Endometrial microvascular endothelial cells (primary cell): Measurements from ENCODE around the gene AKAP8L. TPM values are rescaled to one million over a fixed set of nuclear protein-coding genes. Genes with fewer than 3 reads are reported as not detected.

Experiments used
- in situ Hi-C: cut with HindIII; loops from 2 replicates; pipeline ENCODE4 v1.10.0; 2017; ENCODE audit warnings: low sequenced_read_pairs, low pct_unique_long_range_greater_than_20kb; ENCODE audit errors: inconsistent ontology term
- total RNA-seq: library from RNA; depleted of rRNA; stranded (reverse); fragments of >200 nt; gene quantifications from one replicate; pipeline ENCODE4 v1.2.3, GENCODE V29; 2015; ENCODE audit errors: inconsistent ontology term

The AKAP8L gene
- total RNA-seq, 1 donor from 2014 or later, result 45.8 TPM

- in situ Hi-C loops, result no loop called here
These were observed 86.3 kb downstream of the AKAP8L start, which contains the start of gene BRD4 for GRCh38 chr19:15332311-15332996. TSS of gene BRD4 (minus strand) at chr19:15332539. CDS start at chr19:15273099, 59,440 bp downstream.

- in situ Hi-C loops, result no loop called here
These were observed 87.1 kb downstream of the AKAP8L start for GRCh38 chr19:15331419-15332310.

- in situ Hi-C loops, result no loop called here
These were observed 87.9 kb downstream of the AKAP8L start for GRCh38 chr19:15330801-15331418.

Other genes starting within 250 kb of the AKAP8L start
- 1.6 TPM for gene NOTCH3, start 218.0 kb downstream of the AKAP8L start, total RNA-seq
- 1.9 TPM for gene EPHX3, start 186.5 kb downstream of the AKAP8L start, total RNA-seq
- gene BRD4, start 86.4 kb downstream of the AKAP8L start, total RNA-seq, result 40.8 TPM
- 21.2 TPM for gene AKAP8, start 39.2 kb downstream of the AKAP8L start, total RNA-seq
- gene WIZ, start 31.0 kb upstream of the AKAP8L start, total RNA-seq, result 46.6 TPM
- 30.0 TPM for gene RASAL3, start 45.6 kb upstream of the AKAP8L start, total RNA-seq
- gene PGLYRP2, start 60.5 kb upstream of the AKAP8L start, total RNA-seq, result not detected
- gene CYP4F22, start 89.5 kb upstream of the AKAP8L start, total RNA-seq, result not detected
- gene CYP4F8, start 196.2 kb upstream of the AKAP8L start, total RNA-seq, result not detected
- gene CYP4F3, start 221.9 kb upstream of the AKAP8L start, total RNA-seq, result not detected